HG03095 (cell line): ENCODE data around the gene CDH16.

Experiments
- ATAC-seq: cut with Tn5 transposase; IDR thresholded peaks from one replicate; pipeline ENCODE4 v1.9.1; 2021; ENCODE audit warnings: moderate library complexity; ENCODE audit not compliant: unreplicated experiment

The CDH16 gene

GRCh38 chr16:66930189-66930588 lies 11.5 kb upstream of the CDH16 start:
- ATAC-seq = no peak

GRCh38 chr16:66928702-66929388 lies 10.2 kb upstream of the CDH16 start:
- no peak for ATAC-seq

- no peak for ATAC-seq
These were observed 9.4 kb upstream of the CDH16 start for GRCh38 chr16:66927918-66928649.

- ATAC-seq = no peak
These were observed 8.3 kb upstream of the CDH16 start for GRCh38 chr16:66926961-66927436.

GRCh38 chr16:66926171-66926947 lies 7.7 kb upstream of the CDH16 start:
- ATAC-seq = no peak

GRCh38 chr16:66925322-66925840 lies 6.7 kb upstream of the CDH16 start, which contains the start of gene RRAD:
RRAD (minus strand) TSS chr16:66925535; CDS start chr16:66925179, 356 bp downstream.
- no peak for ATAC-seq

- no peak for ATAC-seq
These were observed 6.0 kb upstream of the CDH16 start for GRCh38 chr16:66924527-66925321.

GRCh38 chr16:66923866-66924265 lies 5.2 kb upstream of the CDH16 start:
- no peak for ATAC-seq

- no peak for ATAC-seq
These were observed 4.6 kb upstream of the CDH16 start for GRCh38 chr16:66923247-66923731.

- no peak for ATAC-seq
These were observed 3.2 kb upstream of the CDH16 start for GRCh38 chr16:66921729-66922450.

GRCh38 chr16:66920924-66921680 lies 2.4 kb upstream of the CDH16 start:
- no peak for ATAC-seq

- ATAC-seq = no peak
These were observed 1.6 kb upstream of the CDH16 start for GRCh38 chr16:66920299-66920590.

GRCh38 chr16:66919569-66920298 lies 1.0 kb upstream of the CDH16 start:
- no peak for ATAC-seq

GRCh38 chr16:66918355-66918754 lies 330 bp downstream of the CDH16 start:
- ATAC-seq = no peak

GRCh38 chr16:66917741-66918140 lies 944 bp downstream of the CDH16 start:
- no peak for ATAC-seq

GRCh38 chr16:66916518-66916917 lies 2.2 kb downstream of the CDH16 start:
- no peak for ATAC-seq

GRCh38 chr16:66915041-66915440 lies 3.6 kb downstream of the CDH16 start:
- no peak for ATAC-seq

- no peak for ATAC-seq
These were observed 4.1 kb downstream of the CDH16 start for GRCh38 chr16:66914541-66914940.
